ENCODE data around the gene SHROOM3. TPM values are rescaled to one million over a fixed set of nuclear protein-coding genes. Genes with fewer than 3 reads are reported as not detected.

Gene SHROOM3
- polyA plus RNA-seq, 1 donor from 2014 or later = 2.7 TPM

DNA sequence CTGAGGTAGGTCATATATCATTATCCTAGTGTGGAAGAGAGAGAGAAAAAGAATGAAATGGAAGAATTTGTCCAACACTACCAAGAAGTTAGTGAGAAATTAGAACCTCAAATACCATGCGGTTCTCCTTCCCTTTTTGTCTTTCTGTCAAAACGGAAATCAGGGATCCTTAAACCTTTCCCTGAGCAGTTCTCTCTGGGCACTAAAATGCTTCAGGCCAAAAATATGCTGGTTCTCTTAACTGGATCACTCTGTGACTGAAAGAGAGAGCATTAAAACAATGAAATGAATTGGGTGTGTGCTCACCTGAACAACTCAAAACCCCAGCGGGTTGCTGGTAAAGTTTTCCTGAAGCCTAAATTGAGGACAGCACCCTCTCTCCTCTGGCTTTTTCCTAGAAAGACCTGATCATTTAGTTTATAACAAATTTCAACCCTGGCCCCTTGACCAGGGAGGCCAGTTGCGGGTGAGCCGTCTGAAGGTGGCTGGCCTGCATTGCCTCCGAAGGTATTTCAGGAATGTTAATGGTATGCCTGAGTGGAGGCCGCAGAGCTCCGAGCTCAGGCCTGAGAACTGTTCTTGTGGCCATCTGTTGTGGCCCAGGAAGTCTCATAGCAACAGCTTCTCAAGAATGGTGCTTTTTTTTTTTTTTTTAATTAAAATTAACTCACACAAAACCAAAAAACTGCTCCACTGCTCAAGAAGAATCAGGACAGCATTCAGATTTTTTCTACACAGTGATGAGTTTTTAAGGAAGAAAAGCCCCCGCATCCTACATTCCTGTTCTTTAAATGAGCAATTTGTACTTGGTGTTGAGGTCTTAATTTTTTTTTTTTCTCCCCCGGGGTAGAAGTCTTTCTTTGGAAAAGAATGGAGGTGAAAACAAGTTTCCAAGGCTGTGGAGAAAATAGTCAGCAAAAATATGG, 155.1 kb downstream of the SHROOM3 start:
- no peak overlapping the region for H3K4me2 ChIP-seq (ENCODE audit: low read length)
- H3K79me2 ChIP-seq (replicated peaks; ENCODE audit: insufficient read depth, low read length) = peaks cover 5% of the 10 kb centered on the region
- no peaks in the 10 kb centered on the region for H3K9me3 ChIP-seq (ENCODE audit: low read length)
- H3F3A ChIP-seq (ENCODE audit: insufficient read depth, low read length, poor library complexity, severe bottlenecking) = peaks cover 3% of the 10 kb centered on the region
- H3K27ac ChIP-seq (ENCODE audit: low read length) = no peak overlapping the region
- H3K4me3 ChIP-seq (ENCODE audit: low read length) = no peak overlapping the region
- no peak overlapping the region for H2AFZ ChIP-seq (ENCODE audit: low read depth, low read length)
- H3K36me3 ChIP-seq (ENCODE audit: insufficient read depth, low read length) = no peaks in the 10 kb centered on the region
- no peaks in the 10 kb centered on the region for H3K27me3 ChIP-seq (ENCODE audit: insufficient read depth, low read depth, low read length)
- TF ChIP-seq, protein P1, sequence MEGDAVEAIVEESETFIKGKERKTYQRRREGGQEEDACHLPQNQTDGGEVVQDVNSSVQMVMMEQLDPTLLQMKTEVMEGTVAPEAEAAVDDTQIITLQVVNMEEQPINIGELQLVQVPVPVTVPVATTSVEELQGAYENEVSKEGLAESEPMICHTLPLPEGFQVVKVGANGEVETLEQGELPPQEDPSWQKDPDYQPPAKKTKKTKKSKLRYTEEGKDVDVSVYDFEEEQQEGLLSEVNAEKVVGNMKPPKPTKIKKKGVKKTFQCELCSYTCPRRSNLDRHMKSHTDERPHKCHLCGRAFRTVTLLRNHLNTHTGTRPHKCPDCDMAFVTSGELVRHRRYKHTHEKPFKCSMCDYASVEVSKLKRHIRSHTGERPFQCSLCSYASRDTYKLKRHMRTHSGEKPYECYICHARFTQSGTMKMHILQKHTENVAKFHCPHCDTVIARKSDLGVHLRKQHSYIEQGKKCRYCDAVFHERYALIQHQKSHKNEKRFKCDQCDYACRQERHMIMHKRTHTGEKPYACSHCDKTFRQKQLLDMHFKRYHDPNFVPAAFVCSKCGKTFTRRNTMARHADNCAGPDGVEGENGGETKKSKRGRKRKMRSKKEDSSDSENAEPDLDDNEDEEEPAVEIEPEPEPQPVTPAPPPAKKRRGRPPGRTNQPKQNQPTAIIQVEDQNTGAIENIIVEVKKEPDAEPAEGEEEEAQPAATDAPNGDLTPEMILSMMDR (IDR thresholded peaks at IDR 0.05; ENCODE audit: poor library complexity, severe bottlenecking) = no peak
- TF ChIP-seq EP300 (conservative IDR thresholded peaks at IDR 0.05; ENCODE audit: poor library complexity, severe bottlenecking) (no peak), EZH2 (IDR thresholded peaks at IDR 0.05; ENCODE audit: borderline replicate concordance, insufficient read depth, low read length, poor library complexity, severe bottlenecking) (no peak), MXI1 (conservative IDR thresholded peaks at IDR 0.05; ENCODE audit: poor library complexity, severe bottlenecking) (no peak), TAF1 (IDR thresholded peaks at IDR 0.05; ENCODE audit: low read depth) (no peak), SMC3 (conservative IDR thresholded peaks at IDR 0.05; ENCODE audit: poor library complexity) (no peak), POLR2AphosphoS5 (IDR thresholded peaks at IDR 0.05) (no peak), RAD21 (conservative IDR thresholded peaks at IDR 0.05) (no peak)
- TF ChIP-seq, protein P2, sequence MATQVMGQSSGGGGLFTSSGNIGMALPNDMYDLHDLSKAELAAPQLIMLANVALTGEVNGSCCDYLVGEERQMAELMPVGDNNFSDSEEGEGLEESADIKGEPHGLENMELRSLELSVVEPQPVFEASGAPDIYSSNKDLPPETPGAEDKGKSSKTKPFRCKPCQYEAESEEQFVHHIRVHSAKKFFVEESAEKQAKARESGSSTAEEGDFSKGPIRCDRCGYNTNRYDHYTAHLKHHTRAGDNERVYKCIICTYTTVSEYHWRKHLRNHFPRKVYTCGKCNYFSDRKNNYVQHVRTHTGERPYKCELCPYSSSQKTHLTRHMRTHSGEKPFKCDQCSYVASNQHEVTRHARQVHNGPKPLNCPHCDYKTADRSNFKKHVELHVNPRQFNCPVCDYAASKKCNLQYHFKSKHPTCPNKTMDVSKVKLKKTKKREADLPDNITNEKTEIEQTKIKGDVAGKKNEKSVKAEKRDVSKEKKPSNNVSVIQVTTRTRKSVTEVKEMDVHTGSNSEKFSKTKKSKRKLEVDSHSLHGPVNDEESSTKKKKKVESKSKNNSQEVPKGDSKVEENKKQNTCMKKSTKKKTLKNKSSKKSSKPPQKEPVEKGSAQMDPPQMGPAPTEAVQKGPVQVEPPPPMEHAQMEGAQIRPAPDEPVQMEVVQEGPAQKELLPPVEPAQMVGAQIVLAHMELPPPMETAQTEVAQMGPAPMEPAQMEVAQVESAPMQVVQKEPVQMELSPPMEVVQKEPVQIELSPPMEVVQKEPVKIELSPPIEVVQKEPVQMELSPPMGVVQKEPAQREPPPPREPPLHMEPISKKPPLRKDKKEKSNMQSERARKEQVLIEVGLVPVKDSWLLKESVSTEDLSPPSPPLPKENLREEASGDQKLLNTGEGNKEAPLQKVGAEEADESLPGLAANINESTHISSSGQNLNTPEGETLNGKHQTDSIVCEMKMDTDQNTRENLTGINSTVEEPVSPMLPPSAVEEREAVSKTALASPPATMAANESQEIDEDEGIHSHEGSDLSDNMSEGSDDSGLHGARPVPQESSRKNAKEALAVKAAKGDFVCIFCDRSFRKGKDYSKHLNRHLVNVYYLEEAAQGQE (IDR thresholded peaks at IDR 0.05; ENCODE audit: borderline replicate concordance) = no peak
- no peak overlapping the region for H3K9ac ChIP-seq (ENCODE audit: low read length)
- H4K20me1 ChIP-seq (ENCODE audit: insufficient read depth) = no peaks in the 10 kb centered on the region
- no peaks in the 10 kb centered on the region for H3K9me2 ChIP-seq (ENCODE audit: insufficient read depth, low read length)

GRCh38 chr4:76590798-76591281, 155.8 kb downstream of the SHROOM3 start:
- H4K20me1 ChIP-seq (ENCODE audit: insufficient read depth) = no peaks in the 10 kb centered on the region
- TF ChIP-seq, protein P1 (IDR thresholded peaks at IDR 0.05; ENCODE audit: poor library complexity, severe bottlenecking) = no peak
- no peak for TF ChIP-seq MXI1 (conservative IDR thresholded peaks at IDR 0.05; ENCODE audit: poor library complexity, severe bottlenecking)
- no peak for TF ChIP-seq RAD21 (conservative IDR thresholded peaks at IDR 0.05)
- TF ChIP-seq, protein P2 (IDR thresholded peaks at IDR 0.05; ENCODE audit: borderline replicate concordance) = no peak
- no peak for TF ChIP-seq EZH2 (IDR thresholded peaks at IDR 0.05; ENCODE audit: borderline replicate concordance, insufficient read depth, low read length, poor library complexity, severe bottlenecking)
- no peak for TF ChIP-seq POLR2AphosphoS5 (IDR thresholded peaks at IDR 0.05)
- no peak for TF ChIP-seq TAF1 (IDR thresholded peaks at IDR 0.05; ENCODE audit: low read depth)
- no peak for TF ChIP-seq EP300 (conservative IDR thresholded peaks at IDR 0.05; ENCODE audit: poor library complexity, severe bottlenecking)
- TF ChIP-seq SMC3 (conservative IDR thresholded peaks at IDR 0.05; ENCODE audit: poor library complexity) = no peak
- H3F3A ChIP-seq (ENCODE audit: insufficient read depth, low read length, poor library complexity, severe bottlenecking) = peaks cover 3% of the 10 kb centered on the region
- H3K27me3 ChIP-seq (ENCODE audit: insufficient read depth, low read depth, low read length) = no peaks in the 10 kb centered on the region
- H3K36me3 ChIP-seq (ENCODE audit: insufficient read depth, low read length) = no peaks in the 10 kb centered on the region
- peaks cover 5% of the 10 kb centered on the region for H3K79me2 ChIP-seq (replicated peaks; ENCODE audit: insufficient read depth, low read length)
- H3K9ac ChIP-seq (ENCODE audit: low read length) = no peak overlapping the region
- no peak overlapping the region for H3K4me2 ChIP-seq (ENCODE audit: low read length)
- H3K9me3 ChIP-seq (ENCODE audit: low read length) = no peaks in the 10 kb centered on the region
- no peak overlapping the region for H3K27ac ChIP-seq (ENCODE audit: low read length)
- H2AFZ ChIP-seq (ENCODE audit: low read depth, low read length) = no peak overlapping the region
- H3K9me2 ChIP-seq (ENCODE audit: insufficient read depth, low read length) = no peaks in the 10 kb centered on the region
- H3K4me3 ChIP-seq (ENCODE audit: low read length) = no peak overlapping the region

Data from neural cell (in vitro differentiated cells).